K562 (cell line): ENCODE results near the gene INTS13. TPM values are rescaled to one million over a fixed set of nuclear protein-coding genes. Genes with fewer than 3 reads are reported as not detected.
"Not testable (repeated sequence)": the region's sequence is repeated elsewhere in the genome, so short reads cannot be mapped to it uniquely, and the experiment has no call there.

ENCODE experiments used
- ATAC-seq: fragments of 200-7000 bp; cut with Tn5 transposase; 3 replicates; pipeline ENCODE4 v1.9.1; 2020; ENCODE audit warnings: moderate library complexity
- BruUV-seq: library from RNA; stranded (reverse); fragments of 400-500 nt; replicated peaks from 2 replicates; lab custom pipeline; 2021; lab: Mats Ljungman, UMichigan
- CTCF ChIA-PET: fragments of 300-600 bp; formaldehyde crosslinking; extraction: SDS; loops from one replicate; lab custom pipeline; 2021; ENCODE audit warnings: low intra/inter-chr PET ratio; lab: Yijun Ruan, JAX
- POLR2A ChIA-PET: fragments of 300-600, 350-650 bp; sonication (Branson Sonifier 250); formaldehyde crosslinking; extraction: SDS; loops from one replicate; lab custom pipeline; 2021; ENCODE audit warnings: antibody characterized with exemption, inconsistent platforms; lab: Yijun Ruan, JAX
- DNase-seq, 4 experiments: peaks; one replicate each; pipeline versions ENCODE4 v3.0.0 to v3.0.0-alpha.2; 2011 to 2018; ENCODE audit warnings: low spot score in 3 of 4, mixed read lengths in 3 of 4; ENCODE audit errors: extremely low read depth in 1 of 4
- FAIRE-seq: peaks from 2 replicates; lab custom pipeline; 2011; peaks lifted over from hg19 to GRCh38; lab: Jason Lieb, UNC
- H2AFZ ChIP-seq: 2 replicates; pipeline ENCODE4 v1.6.0; 2011; ENCODE audit warnings: low read depth, low read length, control low read depth, inconsistent platforms
- H3K27ac ChIP-seq: fragments of 200-600 bp; 3 replicates; pipeline ENCODE4 v1.8.0; 2011; ENCODE audit warnings: low read depth, mild to moderate bottlenecking, control low read depth, inconsistent platforms, low read length, moderate library complexity, mixed read lengths; ENCODE audit errors: extremely low read depth
- H3K27me3 ChIP-seq, 2 experiments: fragments of 300-600 bp in 1 of 2; 2 replicates in 1 of 2; 3 replicates in 1 of 2; pipeline versions ENCODE4 v1.6.0 to v1.8.0; 2011; ENCODE audit warnings: inconsistent platforms in 2 of 2, low read length in 2 of 2, mild to moderate bottlenecking in 1 of 2, mixed read lengths in 1 of 2, moderate library complexity in 1 of 2; ENCODE audit not compliant: control insufficient read depth in 2 of 2, insufficient read depth in 2 of 2
- H3K36me3 ChIP-seq: fragments of 300-600 bp; 3 replicates; pipeline ENCODE4 v1.8.0; 2011; ENCODE audit warnings: mild to moderate bottlenecking, low read length, inconsistent platforms; ENCODE audit not compliant: control insufficient read depth, insufficient read depth
- H3K4me1 ChIP-seq, 2 experiments: fragments of 200-600 bp in 1 of 2; replicated peaks in 1 of 2; 2 replicates in 1 of 2; 3 replicates in 1 of 2; pipeline versions ENCODE4 v1.5.1 to v1.8.0; 2011; ENCODE audit warnings: inconsistent platforms in 2 of 2, low read length in 2 of 2, mild to moderate bottlenecking in 1 of 2, mixed read lengths in 1 of 2, moderate library complexity in 1 of 2; ENCODE audit not compliant: control insufficient read depth in 2 of 2, insufficient read depth in 2 of 2
- H3K4me2 ChIP-seq: 2 replicates; pipeline ENCODE4 v1.6.1; 2011; ENCODE audit warnings: low read length, control low read depth, inconsistent platforms, mixed read lengths; ENCODE audit not compliant: insufficient read depth
- H3K4me3 ChIP-seq: fragments of 200-600 bp; sonication (generic), shearing (Covaris generic); 2 replicates; pipeline ENCODE4 v1.5.1; 2016; ENCODE audit warnings: control low read depth, inconsistent platforms
- H3K79me2 ChIP-seq: fragments of 200-600 bp; 3 replicates; pipeline ENCODE4 v1.8.0; 2011; ENCODE audit warnings: low read length, inconsistent platforms; ENCODE audit not compliant: control insufficient read depth, insufficient read depth
- H3K9ac ChIP-seq, 2 experiments: 2 replicates each; pipeline versions ENCODE4 v1.6.0 to v1.6.1; 2011; ENCODE audit warnings: low read depth in 2 of 2, low read length in 2 of 2, control low read depth in 1 of 2, inconsistent platforms in 1 of 2, mild to moderate bottlenecking in 1 of 2, mixed read lengths in 1 of 2; ENCODE audit not compliant: insufficient read depth in 1 of 2
- H3K9me1 ChIP-seq: one replicate; pipeline ENCODE4 v1.6.0; 2011; ENCODE audit warnings: inconsistent platforms, mild to moderate bottlenecking, low read length, moderate library complexity; ENCODE audit not compliant: control insufficient read depth, insufficient read depth
- H3K9me3 ChIP-seq: replicated peaks from 2 replicates; pipeline ENCODE4 v1.5.1; 2011; ENCODE audit warnings: low read depth, low read length, inconsistent platforms; ENCODE audit not compliant: control insufficient read depth, insufficient read depth
- H4K20me1 ChIP-seq: replicated peaks from 2 replicates; pipeline ENCODE4 v1.6.1; 2011; ENCODE audit warnings: low read length, inconsistent platforms, mixed read lengths; ENCODE audit not compliant: control insufficient read depth, insufficient read depth
- ARID1B ChIP-seq: fragments of 450-650 bp; IDR thresholded peaks from 2 replicates; pipeline ENCODE4 v1.6.1; 2016; ENCODE audit warnings: antibody characterized with exemption, mild to moderate bottlenecking, inconsistent platforms
- CEBPB ChIP-seq: fragments of 450-650 bp; IDR thresholded peaks from 2 replicates; pipeline ENCODE4 v1.6.1; 2016; ENCODE audit warnings: missing genetic modification characterization, missing compliant biosample characterization
- CEBPG ChIP-seq, 3 experiments: fragments of 200-800 bp in 1 of 3; sonication (Bioruptor generic) in 1 of 3; sonication (generic) in 1 of 3; formaldehyde crosslinking in 1 of 3; IDR thresholded peaks in 2 of 3; conservative IDR thresholded peaks in 1 of 3; 2 replicates each; pipeline versions ENCODE4 v1.6.1 to v1.8.0; 2016 to 2022; ENCODE audit warnings: missing compliant biosample characterization in 2 of 3, missing genetic modification characterization in 2 of 3, mild to moderate bottlenecking in 1 of 3, missing genetic modification reagents in 1 of 3
- CHD1 ChIP-seq: fragments of 200-600 bp; sonication (generic); IDR thresholded peaks from one replicate; pipeline ENCODE4 v1.6.1; 2012; ENCODE audit warnings: mild to moderate bottlenecking, moderate library complexity, low read length, inconsistent platforms
- ELF1 ChIP-seq: fragments of 200-800 bp; sonication (Bioruptor generic); IDR thresholded peaks from 2 replicates; pipeline ENCODE4 v1.6.1; 2016; ENCODE audit warnings: missing genetic modification characterization, missing compliant biosample characterization
- LEF1 ChIP-seq: fragments of 450-650 bp; IDR thresholded peaks from 2 replicates; pipeline ENCODE4 v1.6.1; 2016; ENCODE audit warnings: mild to moderate bottlenecking
- PBX2 ChIP-seq, 2 experiments: IDR thresholded peaks in 1 of 2; conservative IDR thresholded peaks in 1 of 2; 2 replicates each; pipeline ENCODE4 v1.6.1; 2016; ENCODE audit warnings: low read depth in 2 of 2, mild to moderate bottlenecking in 1 of 2, missing compliant biosample characterization in 1 of 2, missing genetic modification characterization in 1 of 2, moderate library complexity in 1 of 2
- TBP ChIP-seq: optimal IDR thresholded peaks from 2 replicates; pipeline ENCODE3; 2011; ENCODE audit warnings: low read depth, low read length, improper control_type of control experiment
- ZNF655 ChIP-seq: fragments of 250-450 bp; sonication (Bioruptor Pico); IDR thresholded peaks from 2 replicates; pipeline ENCODE4 v1.5.0; 2021
- WGBS: fragments of 100-300 bp; shearing (Covaris generic); methylation state at CpG from one replicate; pipeline ENCODE4 v1.1.6; 2016; ENCODE audit warnings: low coverage, mixed read lengths; ENCODE audit not compliant: insufficient coverage; ENCODE audit errors: missing lambda C conversion rate; 5-methylcytosine and 5-hydroxymethylcytosine counted together
- in situ Hi-C: fragments of 300-500 bp; cut with MboI; formaldehyde crosslinking; loops from 4 replicates; pipeline ENCODE4 v1.15.0; 2018; ENCODE audit warnings: inconsistent platforms, mixed read lengths
- intact Hi-C: fragments of 100-400 bp; cut with micrococcal nuclease; formaldehyde crosslinking; loops from 2 replicates; pipeline ENCODE4 v1.14.2; 2022
- polyA plus RNA-seq, 8 experiments: library from polyadenylated mRNA; depleted of rRNA in 4 of 8; stranded (reverse) in 5 of 8; unstranded in 3 of 8; fragments of >200 nt; fragmentation: Nextera tagmentation in 2 of 8; fragmentation: Illumina TruSeq in 1 of 8; extraction: Ambion mirVana in 2 of 8; extraction: Trizol in 1 of 8; gene quantifications; 2 replicates each; pipeline versions ENCODE4 v1.2.1 to v1.2.3, GENCODE V29; 2011 to 2014; ENCODE audit warnings: inconsistent platforms in 1 of 8, missing spikeins in 1 of 8
- total RNA-seq, 7 experiments: library from RNA; depleted of rRNA in 6 of 7; stranded (reverse); fragments of >200 nt in 6 of 7; fragmentation: Illumina TruSeq in 2 of 7; extraction: Trizol in 2 of 7; gene quantifications; 2 replicates each; pipeline versions ENCODE4 v1.2.1 to v1.2.3, GENCODE V29; 2011 to 2021; ENCODE audit warnings: low replicate concordance in 1 of 7

The INTS13 gene
- total and polyA plus RNA-seq, 9 of the 15 experiments (the other 6 are each of a cell fraction or from before 2014, with no cell fraction given) = 48.3 to 91.8 (median 78.1) TPM

GRCh38 chr12:26961391-26961790, 23.6 kb upstream of the INTS13 start:
- H3K27me3 ChIP-seq, H3K9ac ChIP-seq, H4K20me1 ChIP-seq, DNase-seq, H3K4me3 ChIP-seq, H2AFZ ChIP-seq, H3K9me3 ChIP-seq, H3K4me2 ChIP-seq, H3K79me2 ChIP-seq, H3K9me1 ChIP-seq, CTCF ChIA-PET, H3K4me1 ChIP-seq, POLR2A ChIA-PET, in situ Hi-C loops, intact Hi-C loops, H3K27ac ChIP-seq, FAIRE-seq, ATAC-seq, BruUV-seq: not testable (repeated sequence)
- 96% methylated on average over 7 of the region's 7 CpGs for WGBS
- peaks cover 68% of the 10 kb centered on the region for H3K36me3 ChIP-seq

- Histone ChIP-seq H2AFZ (no peak overlapping the region), H3K4me1 (peaks cover 4 to 7% of the 10 kb centered on the region in 2 experiments; a peak in 4 of 5 replicates), H3K36me3 (peaks cover 38% of the 10 kb centered on the region), H3K27me3 (no peaks in the 10 kb centered on the region), H4K20me1 (0 out of 2 replicates have a peak, but pooled peaks cover 5% of the 10 kb centered on the region), H3K9ac (no peak overlapping the region; a peak in 1 of 4 replicates), H3K27ac (peak overlapping the region; percentile 34; the same call in 1 of the 3 replicates), H3K9me1 (no peaks in the 10 kb centered on the region), H3K4me3 (no peak overlapping the region), H3K4me2 (no peak overlapping the region), H3K79me2 (peaks cover 58% of the 10 kb centered on the region), H3K9me3 (no peaks in the 10 kb centered on the region)
- ChIA-PET CTCF (no interaction called here), POLR2A (no interaction called here)
- FAIRE-seq (peak; percentile 32), DNase-seq (no peak), ATAC-seq (peak; percentile 31)
- intact Hi-C loops (no loop called here), in situ Hi-C loops (no loop called here)
- 25% methylated on average over 4 of the region's 4 CpGs for WGBS
- no TSS peak for BruUV-seq
- TF ChIP-seq TBP (no peak), LEF1 (no peak), PBX2 (CRISPR knock-in tag; IDR thresholded peaks at IDR 0.05; ENCODE audit: low read depth) (no peak), PBX2 (tag; conservative IDR thresholded peaks at IDR 0.05; ENCODE audit: low read depth) (peak; percentile 52), CHD1 (no peak), CEBPG (CRISPR knock-in tag; IDR thresholded peaks at IDR 0.05) (no peak), CEBPG (tag; conservative IDR thresholded peaks at IDR 0.05 in 1 of 2, IDR thresholded peaks at IDR 0.05 in 1 of 2) (peak in 1 of 2 experiments; percentile 78; a peak in 2 of 4 replicates), CEBPB (tag) (peak; percentile 81), ELF1 (no peak), ZNF655 (CRISPR knock-in tag) (no peak), ARID1B (no peak)
Measured at GRCh38 chr12:26954027-26954426, 16.2 kb upstream of the INTS13 start.
